HTR-8/SVneo (cell line): ENCODE data around the gene ADGRV1.

Experiments used
- DNase-seq: peaks from one replicate; pipeline ENCODE4 v3.0.0; 2011; ENCODE audit warnings: low spot score, mixed read lengths; ENCODE audit not compliant: insufficient read length
- FAIRE-seq: peaks from 2 replicates; lab custom pipeline; 2011; peaks lifted over from hg19 to GRCh38; lab: Jason Lieb, UNC

Gene ADGRV1

GRCh38 chr5:91206103-91206502 lies 647.5 kb downstream of the ADGRV1 start:
- FAIRE-seq: no peak
- no peak for DNase-seq

- no peak for DNase-seq
- no peak for FAIRE-seq
These were observed 648.1 kb downstream of the ADGRV1 start for GRCh38 chr5:91206734-91207133.

- FAIRE-seq (peak; percentile 78), DNase-seq (no peak)
These were observed 648.7 kb downstream of the ADGRV1 start for GRCh38 chr5:91207248-91207647.

GRCh38 chr5:91211997-91212713 lies 653.6 kb downstream of the ADGRV1 start:
- DNase-seq (no peak), FAIRE-seq (no peak)

- FAIRE-seq (no peak), DNase-seq (peak; percentile 41)
These were observed 654.1 kb downstream of the ADGRV1 start for GRCh38 chr5:91212714-91213092.
